Calu3 (cell line): ENCODE results near the gene KLHDC8A. TPM values are rescaled to one million over a fixed set of nuclear protein-coding genes. Genes with fewer than 3 reads are reported as not detected.

Experiments
- BruUV-seq: library from RNA; stranded (reverse); fragments of 400-500 nt; replicated peaks from 2 replicates; lab custom pipeline; 2021; lab: Mats Ljungman, UMichigan
- CTCF ChIA-PET: fragments of 300-600 bp; sonication (Branson Sonifier 250); formaldehyde crosslinking; loops from one replicate; lab custom pipeline; 2022; ENCODE audit warnings: antibody characterized with exemption; lab: Charles Lee
- DNase-seq: peaks from one replicate; pipeline ENCODE4 v3.0.0; 2022
- H3K27ac Mint-ChIP-seq: one replicate; pipeline ENCODE4 v1.8.0; 2022; ENCODE audit warnings: mixed read lengths; ENCODE audit not compliant: unreplicated experiment
- H3K27me3 Mint-ChIP-seq: one replicate; pipeline ENCODE4 v1.8.0; 2022; ENCODE audit warnings: mixed read lengths; ENCODE audit not compliant: unreplicated experiment
- H3K36me3 Mint-ChIP-seq: one replicate; pipeline ENCODE4 v1.8.0; 2022; ENCODE audit warnings: mild to moderate bottlenecking, moderate library complexity, mixed read lengths; ENCODE audit not compliant: insufficient read depth, unreplicated experiment
- H3K4me1 Mint-ChIP-seq: one replicate; pipeline ENCODE4 v1.8.0; 2022; ENCODE audit warnings: mild to moderate bottlenecking, low read depth, mixed read lengths; ENCODE audit not compliant: unreplicated experiment
- H3K4me3 Mint-ChIP-seq: one replicate; pipeline ENCODE4 v1.8.0; 2022; ENCODE audit warnings: mild to moderate bottlenecking, low read depth, moderate library complexity, mixed read lengths; ENCODE audit not compliant: unreplicated experiment
- H3K9me3 Mint-ChIP-seq: one replicate; pipeline ENCODE4 v1.8.0; 2022; ENCODE audit warnings: low read depth, mixed read lengths; ENCODE audit not compliant: unreplicated experiment
- CTCF ChIP-seq: fragments of 200-600 bp; IDR thresholded peaks from one replicate; pipeline ENCODE4 v1.8.0; 2022; ENCODE audit warnings: antibody characterized with exemption; ENCODE audit not compliant: unreplicated experiment
- intact Hi-C: fragments of 100-400 bp; cut with micrococcal nuclease; formaldehyde crosslinking; loops from one replicate; pipeline ENCODE4 v1.10.0; 2022; ENCODE audit not compliant: unreplicated experiment
- total RNA-seq: library from RNA; stranded (reverse); gene quantifications from 2 replicates; pipeline ENCODE4 v1.2.3, GENCODE V29; 2022

KLHDC8A gene
- total RNA-seq, 1 experiment from 2014 or later, result not detected

GRCh38 chr1:205350691-205351141 lies 6.0 kb downstream of the KLHDC8A start:
- intact Hi-C loops, result no loop called here
- DNase-seq, result no peak

GRCh38 chr1:205350124-205350523 lies 6.6 kb downstream of the KLHDC8A start:
- H3K9me3 Mint-ChIP-seq, result no peaks in the 10 kb centered on the region
- no peak overlapping the region for H3K27ac Mint-ChIP-seq
- BruUV-seq, result no TSS peak
- H3K27me3 Mint-ChIP-seq, result peaks cover 26% of the 10 kb centered on the region
- intact Hi-C loops, result no loop called here
- no peak for DNase-seq
- peaks cover 20% of the 10 kb centered on the region for H3K4me1 Mint-ChIP-seq
- H3K36me3 Mint-ChIP-seq, result no peaks in the 10 kb centered on the region
- CTCF ChIA-PET, result interaction anchor here (1.2 to 1.6 kb wide), 3 partner anchors 10 to 174 kb away, joined by 3 to 4 read pairs (median 3); no protein-coding TSS in a partner anchor
- no peak for TF ChIP-seq CTCF
- H3K4me3 Mint-ChIP-seq, result no peak overlapping the region

More at GRCh38 chr1:205350691-205351141, 6.0 kb downstream of the KLHDC8A start:
- H3K27me3 Mint-ChIP-seq, result peaks cover 21% of the 10 kb centered on the region
- H3K9me3 Mint-ChIP-seq, result no peaks in the 10 kb centered on the region
- H3K4me1 Mint-ChIP-seq, result peaks cover 25% of the 10 kb centered on the region
- H3K27ac Mint-ChIP-seq, result no peak overlapping the region
- no peaks in the 10 kb centered on the region for H3K36me3 Mint-ChIP-seq
- CTCF ChIA-PET, result interaction anchor here (0.6 to 1.3 kb wide), 3 partner anchors 15 to 307 kb away, joined by 3 to 4 read pairs (median 3); no protein-coding TSS in a partner anchor
- no TSS peak for BruUV-seq
- no peak overlapping the region for H3K4me3 Mint-ChIP-seq
- TF ChIP-seq CTCF, result no peak

GRCh38 chr1:205348554-205349487 lies 7.9 kb downstream of the KLHDC8A start:
- Mint-ChIP-seq H3K4me3 (no peak overlapping the region), H3K9me3 (no peaks in the 10 kb centered on the region), H3K4me1 (peaks cover 19% of the 10 kb centered on the region), H3K27me3 (peaks cover 40% of the 10 kb centered on the region), H3K36me3 (no peaks in the 10 kb centered on the region), H3K27ac (no peak overlapping the region)
- CTCF ChIA-PET, result interaction anchor here (1.6 to 2.0 kb wide), 3 partner anchors 9 to 175 kb away, joined by 4 to 8 read pairs (median 4); no protein-coding TSS in a partner anchor
- intact Hi-C loops, result no loop called here
- no TSS peak for BruUV-seq
- TF ChIP-seq CTCF, result no peak
- DNase-seq, result no peak

- Mint-ChIP-seq H3K27me3 (peaks cover 55% of the 10 kb centered on the region), H3K36me3 (no peaks in the 10 kb centered on the region), H3K27ac (no peak overlapping the region), H3K9me3 (no peaks in the 10 kb centered on the region), H3K4me3 (no peak overlapping the region), H3K4me1 (peaks cover 13% of the 10 kb centered on the region)
- TF ChIP-seq CTCF, result no peak
- no peak for DNase-seq
- no TSS peak for BruUV-seq
- intact Hi-C loops, result no loop called here
- CTCF ChIA-PET, result no interaction called here
Measured at GRCh38 chr1:205346956-205347574, 9.7 kb downstream of the KLHDC8A start.
